SK-N-SH treated with all-trans-retinoic acid at 6 μM for 48 hours (cell line): ENCODE data around the gene HK2.

ENCODE experiments used
- ATAC-seq: fragments of 200-7000 bp; cut with Tn5 transposase; 3 replicates; pipeline ENCODE4 v1.9.1; 2020; ENCODE audit warnings: mild to moderate bottlenecking, moderate library complexity
- ARNTL ChIP-seq: fragments of 450-650 bp; formaldehyde crosslinking; IDR thresholded peaks from 2 replicates; pipeline ENCODE4 v1.5.0; 2020; ENCODE audit warnings: low read depth, mild to moderate bottlenecking, moderate library complexity, borderline replicate concordance
- CREB5 ChIP-seq: fragments of 250-450 bp; sonication (Bioruptor Pico); IDR thresholded peaks from 2 replicates; pipeline ENCODE4 v1.5.1; 2020; ENCODE audit warnings: low read depth, mild to moderate bottlenecking, moderate library complexity
- CSDC2 ChIP-seq: fragments of 250-450 bp; sonication (Bioruptor Pico); IDR thresholded peaks from 2 replicates; pipeline ENCODE4 v1.5.0; 2020; ENCODE audit warnings: mild to moderate bottlenecking, moderate library complexity
- ESRRG ChIP-seq: fragments of 250-450 bp; sonication (Bioruptor Pico); IDR thresholded peaks from 2 replicates; pipeline ENCODE4 v1.6.1; 2021; ENCODE audit warnings: mild to moderate bottlenecking
- GLIS3 ChIP-seq: fragments of 250-450 bp; sonication (Bioruptor Pico); IDR thresholded peaks from 2 replicates; pipeline ENCODE4 v1.5.0; 2020; ENCODE audit warnings: mild to moderate bottlenecking, moderate library complexity
- ISL1 ChIP-seq: fragments of 250-450 bp; sonication (Bioruptor Pico); IDR thresholded peaks from 2 replicates; pipeline ENCODE4 v2.1.2; 2022; ENCODE audit warnings: mild to moderate bottlenecking, moderate library complexity
- OSR1 ChIP-seq: fragments of 250-450 bp; sonication (Bioruptor Pico); IDR thresholded peaks from 2 replicates; pipeline ENCODE4 v1.8.0; 2022; ENCODE audit warnings: moderate library complexity, mild to moderate bottlenecking, inconsistent platforms
- PATZ1 ChIP-seq: fragments of 250-450 bp; sonication (Bioruptor Pico); IDR thresholded peaks from 2 replicates; pipeline ENCODE4 v1.8.0; 2020; ENCODE audit warnings: mild to moderate bottlenecking, moderate library complexity, borderline replicate concordance
- POU6F1 ChIP-seq: fragments of 250-450 bp; sonication (Bioruptor Pico); IDR thresholded peaks from 2 replicates; pipeline ENCODE4 v1.8.0; 2021; ENCODE audit warnings: low read depth, mild to moderate bottlenecking, moderate library complexity, borderline replicate concordance
- PPARA ChIP-seq: fragments of 250-450 bp; sonication (Bioruptor Pico); IDR thresholded peaks from 2 replicates; pipeline ENCODE4 v1.5.0; 2020; ENCODE audit warnings: mild to moderate bottlenecking, borderline replicate concordance
- RARB ChIP-seq: fragments of 250-450 bp; sonication (Bioruptor Pico); IDR thresholded peaks from 2 replicates; pipeline ENCODE4 v1.8.0; 2021; ENCODE audit warnings: mild to moderate bottlenecking, moderate library complexity
- SNAI2 ChIP-seq: fragments of 250-450 bp; sonication (Bioruptor Pico); IDR thresholded peaks from 2 replicates; pipeline ENCODE4 v1.5.0; 2020; ENCODE audit warnings: mild to moderate bottlenecking, moderate library complexity
- TCF4 ChIP-seq: fragments of 250-450 bp; sonication (Bioruptor Pico); IDR thresholded peaks from 2 replicates; pipeline ENCODE4 v1.8.0; 2021; ENCODE audit warnings: mild to moderate bottlenecking, moderate library complexity, borderline replicate concordance
- TOX ChIP-seq: fragments of 250-450 bp; sonication (Bioruptor Pico); IDR thresholded peaks from 2 replicates; pipeline ENCODE4 v1.8.0; 2021; ENCODE audit warnings: mild to moderate bottlenecking, moderate library complexity, borderline replicate concordance
- TSHZ2 ChIP-seq: fragments of 250-450 bp; sonication (Bioruptor Pico); IDR thresholded peaks from 2 replicates; pipeline ENCODE4 v1.5.0; 2020; ENCODE audit warnings: mild to moderate bottlenecking, moderate library complexity
- ZNF70 ChIP-seq: fragments of 450-650 bp; formaldehyde crosslinking; IDR thresholded peaks from 2 replicates; pipeline ENCODE4 v1.5.0; 2020; ENCODE audit warnings: mild to moderate bottlenecking, moderate library complexity
- ZNF8 ChIP-seq: fragments of 450-650 bp; formaldehyde crosslinking; IDR thresholded peaks from 2 replicates; pipeline ENCODE4 v1.5.0; 2020; ENCODE audit warnings: mild to moderate bottlenecking, moderate library complexity

HK2 gene

GRCh38 chr2:74869517-74869916, 35.6 kb downstream of the HK2 start:
- no peak for ATAC-seq

GRCh38 chr2:74870951-74871350, 37.0 kb downstream of the HK2 start:
- ATAC-seq, result no peak
- TF ChIP-seq ZNF70 (CRISPR knock-in tag), result no peak
- TF ChIP-seq PATZ1 (CRISPR knock-in tag), result no peak
- no peak for TF ChIP-seq CSDC2 (CRISPR knock-in tag)
- no peak for TF ChIP-seq TOX (CRISPR knock-in tag)

More at GRCh38 chr2:74869517-74869916, 35.6 kb downstream of the HK2 start:
- TF ChIP-seq POU6F1, result no peak
- no peak for TF ChIP-seq ISL1

- ATAC-seq, result no peak
- no peak for TF ChIP-seq GLIS3
- TF ChIP-seq ISL1, result no peak
- TF ChIP-seq SNAI2, result no peak
- TF ChIP-seq ARNTL (CRISPR knock-in tag), result no peak
- no peak for TF ChIP-seq CREB5 (CRISPR knock-in tag)
- TF ChIP-seq POU6F1, result no peak
- TF ChIP-seq RARB (CRISPR knock-in tag), result no peak
- TF ChIP-seq TOX (CRISPR knock-in tag), result no peak
Measured at GRCh38 chr2:74871414-74871813, 37.5 kb downstream of the HK2 start.

- ATAC-seq, result no peak
- TF ChIP-seq ZNF70 (CRISPR knock-in tag) (no peak), TOX (CRISPR knock-in tag) (no peak), TCF4 (CRISPR knock-in tag) (no peak), SNAI2 (no peak), POU6F1 (no peak), TSHZ2 (CRISPR knock-in tag) (no peak), RARB (CRISPR knock-in tag) (no peak), ESRRG (no peak), PPARA (CRISPR knock-in tag) (no peak), ZNF8 (no peak), PATZ1 (CRISPR knock-in tag) (no peak), CREB5 (CRISPR knock-in tag) (no peak), ISL1 (no peak), OSR1 (CRISPR knock-in tag) (no peak)
- TF ChIP-seq, all 23 proteins: peak for 0
Measured at GRCh38 chr2:74872389-74872836, 38.5 kb downstream of the HK2 start.
